Sigmoid colon (tissue), 3 donors: ENCODE measurements around the gene TMEM30A.

ENCODE experiments used
- POLR2A ChIP-seq, 2 donors: fragments of 450-650 bp; IDR thresholded peaks; one replicate each; pipeline ENCODE4 v1.6.1; 2016; ENCODE audit warnings: antibody characterized with exemption in 2 of 2, mild to moderate bottlenecking in 2 of 2, moderate library complexity in 2 of 2
- TF ChIP-seq, protein P1 (sequence below), 4 experiments: fragments of 450-650 bp in 3 of 4; fragments of 200-600 bp in 1 of 4; IDR thresholded peaks; one replicate each; pipeline ENCODE4 v1.5.1; 2016 to 2019; ENCODE audit warnings: antibody characterized with exemption in 4 of 4, mild to moderate bottlenecking in 3 of 4, moderate library complexity in 2 of 4

GRCh38 chr6:75286955-75287354 is 2.4 kb upstream of the TMEM30A start:
- TF ChIP-seq, protein P1, sequence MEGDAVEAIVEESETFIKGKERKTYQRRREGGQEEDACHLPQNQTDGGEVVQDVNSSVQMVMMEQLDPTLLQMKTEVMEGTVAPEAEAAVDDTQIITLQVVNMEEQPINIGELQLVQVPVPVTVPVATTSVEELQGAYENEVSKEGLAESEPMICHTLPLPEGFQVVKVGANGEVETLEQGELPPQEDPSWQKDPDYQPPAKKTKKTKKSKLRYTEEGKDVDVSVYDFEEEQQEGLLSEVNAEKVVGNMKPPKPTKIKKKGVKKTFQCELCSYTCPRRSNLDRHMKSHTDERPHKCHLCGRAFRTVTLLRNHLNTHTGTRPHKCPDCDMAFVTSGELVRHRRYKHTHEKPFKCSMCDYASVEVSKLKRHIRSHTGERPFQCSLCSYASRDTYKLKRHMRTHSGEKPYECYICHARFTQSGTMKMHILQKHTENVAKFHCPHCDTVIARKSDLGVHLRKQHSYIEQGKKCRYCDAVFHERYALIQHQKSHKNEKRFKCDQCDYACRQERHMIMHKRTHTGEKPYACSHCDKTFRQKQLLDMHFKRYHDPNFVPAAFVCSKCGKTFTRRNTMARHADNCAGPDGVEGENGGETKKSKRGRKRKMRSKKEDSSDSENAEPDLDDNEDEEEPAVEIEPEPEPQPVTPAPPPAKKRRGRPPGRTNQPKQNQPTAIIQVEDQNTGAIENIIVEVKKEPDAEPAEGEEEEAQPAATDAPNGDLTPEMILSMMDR (IDR thresholded peaks at IDR 0.05): no peak
- TF ChIP-seq POLR2A (IDR thresholded peaks at IDR 0.05): no peak
